HepG2 (cell line): ENCODE measurements around the gene CA7. TPM values are rescaled to one million over a fixed set of nuclear protein-coding genes. Genes with fewer than 3 reads are reported as not detected.

Experiments used
- ATAC-seq: fragments of 200-7000 bp; cut with Tn5 transposase; 3 replicates; pipeline ENCODE4 v1.9.1; 2020; ENCODE audit warnings: mild to moderate bottlenecking, moderate library complexity
- BruUV-seq: library from RNA; stranded (reverse); fragments of 400-500 nt; replicated peaks from 2 replicates; lab custom pipeline; 2021; lab: Mats Ljungman, UMichigan
- CTCF ChIA-PET: fragments of 300-600 bp; formaldehyde crosslinking; extraction: SDS; loops from one replicate; lab custom pipeline; 2021; ENCODE audit warnings: low total read pairs, inconsistent platforms, low intra/inter-chr PET ratio; lab: Yijun Ruan, JAX
- POLR2A ChIA-PET: fragments of 350-600 bp; sonication (Branson Sonifier 250); formaldehyde crosslinking; loops from one replicate; lab custom pipeline; 2020; ENCODE audit warnings: antibody characterized with exemption, inconsistent platforms; lab: Yijun Ruan, JAX
- DNase-seq: peaks from one replicate; pipeline ENCODE4 v3.0.0-alpha.2; 2015; ENCODE audit warnings: low spot score
- FAIRE-seq: peaks from 3 replicates; lab custom pipeline; 2011; peaks lifted over from hg19 to GRCh38; lab: Jason Lieb, UNC
- H2AFZ ChIP-seq: one replicate; pipeline ENCODE4 v1.6.1; 2011; ENCODE audit warnings: low read length, inconsistent platforms
- H3K27ac ChIP-seq: fragments of 300-600 bp; 3 replicates; pipeline ENCODE4 v1.8.0; 2011; ENCODE audit warnings: mixed run types, mild to moderate bottlenecking, mixed read lengths, low read length, inconsistent platforms; ENCODE audit not compliant: insufficient read depth; ENCODE audit errors: extremely low read length
- H3K27me3 ChIP-seq, 2 experiments: fragments of 200-600 bp in 1 of 2; 2 replicates in 1 of 2; 3 replicates in 1 of 2; pipeline versions ENCODE4 v1.6.0 to v1.8.0; 2011; ENCODE audit warnings: low read length in 2 of 2, mild to moderate bottlenecking in 2 of 2, moderate library complexity in 2 of 2, inconsistent platforms in 1 of 2; ENCODE audit not compliant: insufficient read depth in 2 of 2, control insufficient read depth in 1 of 2
- H3K36me3 ChIP-seq, 2 experiments: fragments of 200-600 bp in 1 of 2; replicated peaks in 1 of 2; 2 replicates in 1 of 2; 3 replicates in 1 of 2; pipeline versions ENCODE4 v1.5.1 to v1.8.0; 2011; ENCODE audit warnings: low read length in 2 of 2, inconsistent platforms in 1 of 2; ENCODE audit not compliant: insufficient read depth in 2 of 2, control insufficient read depth in 1 of 2
- H3K4me1 ChIP-seq: 2 replicates; pipeline ENCODE4 v1.5.1; 2012; ENCODE audit warnings: low read length, inconsistent platforms; ENCODE audit not compliant: insufficient read depth
- H3K4me2 ChIP-seq: 2 replicates; pipeline ENCODE4 v1.6.0; 2011; ENCODE audit warnings: low read depth, low read length, inconsistent platforms
- H3K4me3 ChIP-seq, 3 experiments: fragments of 200-600 bp in 1 of 3; sonication (generic), shearing (Covaris generic) in 1 of 3; replicated peaks in 1 of 3; 2 replicates each; pipeline ENCODE4 v1.5.1; 2011 to 2016; ENCODE audit warnings: low read length in 3 of 3, inconsistent platforms in 2 of 3, low read depth in 2 of 3, mild to moderate bottlenecking in 2 of 3, control low read depth in 1 of 3, mixed read lengths in 1 of 3; ENCODE audit not compliant: insufficient read depth in 1 of 3
- H3K79me2 ChIP-seq: one replicate; pipeline ENCODE4 v1.6.1; 2011; ENCODE audit warnings: low read length, inconsistent platforms; ENCODE audit not compliant: insufficient read depth
- H3K9ac ChIP-seq: 2 replicates; pipeline ENCODE4 v1.6.0; 2011; ENCODE audit warnings: mild to moderate bottlenecking, low read depth, low read length, inconsistent platforms; ENCODE audit not compliant: insufficient read depth
- H3K9me3 ChIP-seq: 2 replicates; pipeline ENCODE4 v1.5.1; 2012; ENCODE audit warnings: mild to moderate bottlenecking, low read length
- H4K20me1 ChIP-seq: 2 replicates; pipeline ENCODE4 v1.6.0; 2011; ENCODE audit warnings: inconsistent platforms, mild to moderate bottlenecking, low read length, moderate library complexity; ENCODE audit not compliant: insufficient read depth
- CHCHD3 ChIP-seq: sonication (generic); formaldehyde crosslinking; IDR thresholded peaks from 2 replicates; pipeline ENCODE4 v1.8.0; 2022; ENCODE audit warnings: mild to moderate bottlenecking, missing genetic modification reagents, moderate library complexity
- CTCF ChIP-seq: sonication (generic); formaldehyde crosslinking; IDR thresholded peaks from 2 replicates; pipeline ENCODE4 v1.5.0; 2020; ENCODE audit warnings: mild to moderate bottlenecking, missing genetic modification reagents, moderate library complexity
- ETV6 ChIP-seq: sonication (generic); formaldehyde crosslinking; conservative IDR thresholded peaks from 2 replicates; pipeline ENCODE4 v1.4.0; 2020; ENCODE audit warnings: missing genetic modification reagents
- HMG20B ChIP-seq: conservative IDR thresholded peaks from 2 replicates; pipeline ENCODE4 v1.6.1; 2016; ENCODE audit warnings: missing genetic modification reagents, missing compliant biosample characterization
- KDM2A ChIP-seq: sonication (generic); formaldehyde crosslinking; IDR thresholded peaks from 2 replicates; pipeline ENCODE4 v1.4.0; 2020; ENCODE audit warnings: low read depth, missing genetic modification reagents, borderline replicate concordance
- RAD21 ChIP-seq: fragments of 450-650 bp; formaldehyde crosslinking; IDR thresholded peaks from 2 replicates; pipeline ENCODE4 v1.5.0; 2020; ENCODE audit warnings: mild to moderate bottlenecking
- SMC3 ChIP-seq: IDR thresholded peaks from 2 replicates; pipeline ENCODE4 v1.6.1; 2011; ENCODE audit warnings: low read length, improper control_type of control experiment
- STAG1 ChIP-seq: sonication (generic); formaldehyde crosslinking; IDR thresholded peaks from 2 replicates; pipeline ENCODE4 v1.4.0; 2020; ENCODE audit warnings: missing genetic modification reagents
- XBP1 ChIP-seq: sonication (generic); formaldehyde crosslinking; IDR thresholded peaks from 2 replicates; pipeline ENCODE4 v1.5.0; 2020; ENCODE audit warnings: missing genetic modification reagents
- XRCC5 ChIP-seq: fragments of 200-400 bp; formaldehyde crosslinking; optimal IDR thresholded peaks from 2 replicates; pipeline ENCODE3; 2017; ENCODE audit warnings: mild to moderate bottlenecking, low read length
- ZBED4 ChIP-seq: sonication (generic); formaldehyde crosslinking; IDR thresholded peaks from 2 replicates; pipeline ENCODE4 v1.4.0; 2020; ENCODE audit warnings: missing genetic modification reagents, borderline replicate concordance
- ZBTB7B ChIP-seq: sonication (generic); formaldehyde crosslinking; IDR thresholded peaks from 2 replicates; pipeline ENCODE4 v1.4.0; 2020; ENCODE audit warnings: missing genetic modification reagents
- ZNF382 ChIP-seq: sonication (generic); formaldehyde crosslinking; IDR thresholded peaks from 2 replicates; pipeline ENCODE4 v1.5.0; 2020; ENCODE audit warnings: missing genetic modification reagents, mild to moderate bottlenecking, borderline replicate concordance
- ZNF501 ChIP-seq: sonication (generic); formaldehyde crosslinking; IDR thresholded peaks from 2 replicates; pipeline ENCODE4 v1.5.1; 2020; ENCODE audit warnings: mild to moderate bottlenecking, moderate library complexity, missing genetic modification reagents
- ZNF558 ChIP-seq: sonication (generic); formaldehyde crosslinking; IDR thresholded peaks from 2 replicates; pipeline ENCODE4 v1.9.0; 2022; ENCODE audit warnings: mild to moderate bottlenecking, missing genetic modification reagents, borderline replicate concordance
- ZNF792 ChIP-seq: IDR thresholded peaks from 2 replicates; pipeline ENCODE4 v1.6.1; 2016
- WGBS: methylation state at CpG from one replicate; pipeline ENCODE4 v1.1.6; 2017; ENCODE audit warnings: low lambda C conversion rate; 5-methylcytosine and 5-hydroxymethylcytosine counted together
- in situ Hi-C: cut with HindIII; loops from 2 replicates; pipeline ENCODE4 v1.10.0; 2017; ENCODE audit warnings: low pct_unique_long_range_greater_than_20kb; ENCODE audit not compliant: extremely low pct_ligation_motif_present
- intact Hi-C: fragments of 100-400 bp; cut with micrococcal nuclease; formaldehyde crosslinking; loops from one replicate; pipeline ENCODE4 v1.10.0; 2022; ENCODE audit not compliant: unreplicated experiment
- polyA plus RNA-seq, 8 experiments: library from polyadenylated mRNA; depleted of rRNA in 3 of 8; stranded (reverse) in 7 of 8; unstranded in 1 of 8; fragments of >200 nt; fragmentation: Illumina TruSeq in 4 of 8; extraction: Trizol in 4 of 8; gene quantifications; 2 replicates each; pipeline versions ENCODE4 v1.2.1 to v1.2.3, GENCODE V29; 2011 to 2016; ENCODE audit warnings: low read depth in 4 of 8, missing spikeins in 1 of 8, mixed read lengths in 1 of 8; ENCODE audit not compliant: insufficient read depth in 1 of 8
- total RNA-seq, 5 experiments: library from RNA; depleted of rRNA; stranded (reverse); fragments of >200 nt; fragmentation: Illumina TruSeq; extraction: Trizol; gene quantifications; 2 replicates each; pipeline ENCODE4 v1.2.3, GENCODE V29; 2016; ENCODE audit warnings: low read depth in 1 of 5

The CA7 gene
- total and polyA plus RNA-seq, 2 of the 13 experiments (the other 11 are each of a cell fraction or from before 2014, with no cell fraction given): not detected

GRCh38 chr16:66849549-66849948 is 5.3 kb downstream of the CA7 start:
- in situ Hi-C loops: no loop called here
- Histone ChIP-seq H3K79me2 (no peaks in the 10 kb centered on the region), H3K4me2 (no peak overlapping the region), H2AFZ (no peak overlapping the region), H3K9ac (no peak overlapping the region), H3K27me3 (peaks cover 7 to 65% of the 10 kb centered on the region in 2 experiments; a peak in 4 of 5 replicates), H3K4me3 (no peak overlapping the region), H3K36me3 (no peaks in the 10 kb centered on the region), H3K4me1 (peaks cover 6% of the 10 kb centered on the region; the same call in 1 of the 2 replicates), H3K27ac (no peak overlapping the region), H3K9me3 (no peaks in the 10 kb centered on the region), H4K20me1 (no peaks in the 10 kb centered on the region)
- FAIRE-seq (no peak), ATAC-seq (peak; percentile 73), DNase-seq (no peak)
- POLR2A ChIA-PET: interaction anchor here (1.6 kb wide), 1 partner anchor 19 kb away, joined by 4 read pairs; the partner anchor contains the start of gene NAE1
- no TSS peak for BruUV-seq
- 8% methylated on average over 4 of the region's 4 CpGs for WGBS
- CTCF ChIA-PET: no interaction called here
- intact Hi-C loops: loop anchor here (10.0 kb wide), 1 partner anchor 95 kb away; the partner anchor contains the start of gene DYNC1LI2
- peak; percentile 57 for TF ChIP-seq CTCF
- TF ChIP-seq STAG1 (CRISPR knock-in tag): peak; percentile 57
- TF ChIP-seq ZNF558: no peak
- peak; percentile 49 for TF ChIP-seq RAD21
- 0 out of 2 replicates have a peak, but pooled peaks have one; percentile 36 for TF ChIP-seq KDM2A (CRISPR knock-in tag)
- no peak for TF ChIP-seq ZBED4
- TF ChIP-seq ZBTB7B (CRISPR knock-in tag): peak; percentile 48; the same call in 1 of the 2 replicates
- TF ChIP-seq ZNF792: 0 out of 2 replicates have a peak, but pooled peaks have one; percentile 51
- no peak for TF ChIP-seq ZNF382 (CRISPR knock-in tag)
- no peak for TF ChIP-seq HMG20B (CRISPR knock-in tag)
- TF ChIP-seq XBP1 (CRISPR knock-in tag): no peak
- peak; percentile 21 for TF ChIP-seq XRCC5
- TF ChIP-seq SMC3: peak; percentile 9; the same call in 1 of the 2 replicates
- no peak for TF ChIP-seq ETV6
- TF ChIP-seq CHCHD3 (CRISPR knock-in tag): no peak
- TF ChIP-seq ZNF501 (CRISPR knock-in tag): no peak
